ENCODE data around the gene PCDH1.

DNA sequence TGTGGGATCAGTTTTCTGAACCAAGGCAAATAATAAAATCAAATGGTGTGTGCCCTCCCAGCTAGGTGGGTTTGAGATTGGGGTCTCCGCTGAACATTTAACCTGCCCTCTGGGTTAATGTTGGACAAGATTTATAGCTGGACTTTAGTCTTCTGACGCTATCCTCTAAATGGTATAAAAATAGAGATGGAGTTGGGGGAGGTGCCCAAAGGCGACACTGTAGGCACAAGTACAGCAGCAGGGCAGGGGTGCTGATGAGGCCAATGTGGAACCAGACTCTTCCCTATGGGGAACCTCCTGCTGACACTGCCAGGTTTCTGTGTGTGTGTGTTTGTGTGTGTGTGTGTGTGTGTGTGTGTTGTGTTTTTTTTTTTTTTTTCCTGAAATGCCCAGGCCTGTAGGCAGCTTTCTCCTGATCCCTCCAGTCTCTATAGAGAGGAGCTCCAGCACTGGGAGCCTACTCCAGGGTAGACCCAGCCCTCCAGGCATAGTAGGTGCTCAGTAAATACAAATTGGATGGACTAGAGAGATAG, 37.9 kb downstream of the PCDH1 start:
- TF ChIP-seq, protein P1, sequence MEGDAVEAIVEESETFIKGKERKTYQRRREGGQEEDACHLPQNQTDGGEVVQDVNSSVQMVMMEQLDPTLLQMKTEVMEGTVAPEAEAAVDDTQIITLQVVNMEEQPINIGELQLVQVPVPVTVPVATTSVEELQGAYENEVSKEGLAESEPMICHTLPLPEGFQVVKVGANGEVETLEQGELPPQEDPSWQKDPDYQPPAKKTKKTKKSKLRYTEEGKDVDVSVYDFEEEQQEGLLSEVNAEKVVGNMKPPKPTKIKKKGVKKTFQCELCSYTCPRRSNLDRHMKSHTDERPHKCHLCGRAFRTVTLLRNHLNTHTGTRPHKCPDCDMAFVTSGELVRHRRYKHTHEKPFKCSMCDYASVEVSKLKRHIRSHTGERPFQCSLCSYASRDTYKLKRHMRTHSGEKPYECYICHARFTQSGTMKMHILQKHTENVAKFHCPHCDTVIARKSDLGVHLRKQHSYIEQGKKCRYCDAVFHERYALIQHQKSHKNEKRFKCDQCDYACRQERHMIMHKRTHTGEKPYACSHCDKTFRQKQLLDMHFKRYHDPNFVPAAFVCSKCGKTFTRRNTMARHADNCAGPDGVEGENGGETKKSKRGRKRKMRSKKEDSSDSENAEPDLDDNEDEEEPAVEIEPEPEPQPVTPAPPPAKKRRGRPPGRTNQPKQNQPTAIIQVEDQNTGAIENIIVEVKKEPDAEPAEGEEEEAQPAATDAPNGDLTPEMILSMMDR (IDR thresholded peaks at IDR 0.05; ENCODE audit: control extremely low read depth in 1 of 3, insufficient read depth in 1 of 3, low read depth in 1 of 3, low read length in 3 of 3), result no peak
- TF ChIP-seq FOSL1 (IDR thresholded peaks at IDR 0.05; ENCODE audit: insufficient read depth, low read depth, low read length), result no peak
- TF ChIP-seq, protein P2, sequence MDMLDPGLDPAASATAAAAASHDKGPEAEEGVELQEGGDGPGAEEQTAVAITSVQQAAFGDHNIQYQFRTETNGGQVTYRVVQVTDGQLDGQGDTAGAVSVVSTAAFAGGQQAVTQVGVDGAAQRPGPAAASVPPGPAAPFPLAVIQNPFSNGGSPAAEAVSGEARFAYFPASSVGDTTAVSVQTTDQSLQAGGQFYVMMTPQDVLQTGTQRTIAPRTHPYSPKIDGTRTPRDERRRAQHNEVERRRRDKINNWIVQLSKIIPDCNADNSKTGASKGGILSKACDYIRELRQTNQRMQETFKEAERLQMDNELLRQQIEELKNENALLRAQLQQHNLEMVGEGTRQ (IDR thresholded peaks at IDR 0.05; ENCODE audit: low read length), result no peak
- TF ChIP-seq ZNF274 (IDR thresholded peaks at IDR 0.05; ENCODE audit: borderline replicate concordance, extremely low read depth, low read length), result no peak

Measured in H1 (cell line).